GM11168 (cell line): ENCODE measurements around the gene UQCC3.

Experiments used
- in situ Hi-C: fragments of 300-500 bp; cut with MboI; formaldehyde crosslinking; loops from one replicate; pipeline ENCODE4 v1.12.0; 2022; ENCODE audit warnings: low sequenced_read_pairs; ENCODE audit not compliant: unreplicated experiment

The UQCC3 gene

GRCh38 chr11:62719302-62719978, 48.0 kb downstream of the UQCC3 start:
- in situ Hi-C loops = no loop called here

GRCh38 chr11:62721994-62722393, 50.5 kb downstream of the UQCC3 start:
- in situ Hi-C loops = no loop called here
